Loucy (cell line): Measurements from ENCODE around the gene CD7.

ENCODE experiments used
- H2AFZ ChIP-seq: fragments of 200-600 bp; sonication (generic); 2 replicates; pipeline ENCODE4 v1.6.0; 2016; ENCODE audit warnings: antibody characterized with exemption, mild to moderate bottlenecking, low read length, moderate library complexity
- H3F3A ChIP-seq: fragments of 200-600 bp; 2 replicates; pipeline ENCODE4 v1.6.0; 2016; ENCODE audit warnings: antibody characterized with exemption, low read depth, mild to moderate bottlenecking
- H3K27me3 ChIP-seq: fragments of 200-600 bp; sonication (generic); 2 replicates; pipeline ENCODE4 v1.6.1; 2014; ENCODE audit warnings: low read length, mild to moderate bottlenecking; ENCODE audit not compliant: insufficient read depth, poor library complexity, severe bottlenecking
- H3K36me3 ChIP-seq: fragments of 200-600 bp; sonication (generic); 2 replicates; pipeline ENCODE4 v1.6.1; 2016; ENCODE audit warnings: low read length; ENCODE audit not compliant: insufficient read depth
- H3K4me1 ChIP-seq: fragments of 200-600 bp; sonication (generic); 2 replicates; pipeline ENCODE4 v1.5.1; 2014; ENCODE audit warnings: low read length, mild to moderate bottlenecking; ENCODE audit not compliant: insufficient read depth, poor library complexity, severe bottlenecking
- H3K4me2 ChIP-seq: fragments of 200-600 bp; sonication (generic); 2 replicates; pipeline ENCODE4 v1.6.0; 2014; ENCODE audit warnings: antibody characterized with exemption, low read length, low read depth, mild to moderate bottlenecking; ENCODE audit not compliant: poor library complexity, severe bottlenecking
- H3K4me3 ChIP-seq: fragments of 200-600 bp; sonication (generic); 2 replicates; pipeline ENCODE4 v1.5.1; 2014; ENCODE audit warnings: low read length, mild to moderate bottlenecking, mixed read lengths; ENCODE audit not compliant: poor library complexity, severe bottlenecking
- H3K79me2 ChIP-seq: fragments of 200-600 bp; sonication (generic); 2 replicates; pipeline ENCODE4 v1.6.1; 2014; ENCODE audit warnings: low read length; ENCODE audit not compliant: insufficient read depth
- H3K9ac ChIP-seq: fragments of 200-600 bp; sonication (generic); 2 replicates; pipeline ENCODE4 v1.6.0; 2014; ENCODE audit warnings: mild to moderate bottlenecking, low read depth, low read length, moderate library complexity; ENCODE audit not compliant: poor library complexity, severe bottlenecking
- H3K9me2 ChIP-seq: fragments of 200-600 bp; sonication (generic); replicated peaks from 2 replicates; pipeline ENCODE4 v1.6.1; 2016; ENCODE audit warnings: low read depth, low read length, mixed read lengths
- H3K9me3 ChIP-seq: fragments of 200-600 bp; sonication (generic); 2 replicates; pipeline ENCODE4 v1.6.1; 2014; ENCODE audit warnings: mild to moderate bottlenecking, antibody characterized with exemption, low read length, low read depth; ENCODE audit not compliant: insufficient read depth
- H4K20me1 ChIP-seq: fragments of 200-600 bp; sonication (generic); 2 replicates; pipeline ENCODE4 v1.6.0; 2014; ENCODE audit warnings: antibody characterized with exemption, low read length, mild to moderate bottlenecking; ENCODE audit not compliant: insufficient read depth, poor library complexity, severe bottlenecking
- EZH2phosphoT487 ChIP-seq: fragments of 200-600 bp; IDR thresholded peaks from 2 replicates; pipeline ENCODE4 v1.6.1; 2018; ENCODE audit warnings: antibody characterized with exemption, mild to moderate bottlenecking, moderate library complexity, borderline replicate concordance
- TF ChIP-seq, protein P1 (sequence below): fragments of 200-600 bp; sonication (generic); conservative IDR thresholded peaks from 2 replicates; pipeline ENCODE4 v1.5.1; 2014; ENCODE audit warnings: mild to moderate bottlenecking, antibody characterized with exemption, low read length

Gene CD7

DNA sequence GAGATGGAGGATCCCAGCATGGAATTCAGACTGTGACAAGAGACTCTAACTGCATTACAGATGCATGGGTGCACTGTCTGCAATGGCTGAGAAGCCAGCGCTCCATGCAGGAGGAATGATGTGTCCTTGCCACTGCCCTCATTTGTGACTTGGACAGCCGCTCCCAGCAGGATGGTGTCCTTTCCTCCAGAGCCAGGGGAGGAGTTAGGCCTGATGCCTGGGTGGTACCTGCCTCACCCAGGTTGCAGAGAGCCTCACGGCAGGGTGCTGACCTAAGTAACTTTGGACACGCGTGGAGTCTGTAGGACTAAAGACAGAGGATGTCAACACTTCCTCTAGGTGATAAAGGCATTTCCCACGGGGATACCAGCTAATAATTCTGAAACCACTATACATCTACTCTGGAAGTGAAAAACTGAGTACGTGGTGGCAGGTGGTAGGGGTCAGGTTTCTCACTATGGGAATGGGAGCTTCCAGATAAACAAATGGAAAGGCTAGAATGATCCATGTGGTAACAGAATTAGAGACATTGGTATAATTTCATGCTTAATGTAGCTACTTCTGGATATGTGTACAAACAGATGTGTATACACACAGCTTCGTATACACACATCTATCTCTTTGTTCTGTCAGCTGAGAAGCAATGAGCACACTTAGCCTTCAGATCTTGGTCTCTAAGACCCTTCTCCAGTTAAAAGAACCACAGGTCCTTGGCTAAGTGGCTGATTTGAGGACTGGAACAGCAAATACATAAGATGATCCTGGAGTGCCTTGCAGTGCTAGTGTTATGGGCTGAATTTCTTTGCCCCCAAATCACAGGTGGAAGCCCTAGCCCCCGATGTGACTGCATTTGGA lies 30.2 kb downstream of the CD7 start:
- no peaks in the 10 kb centered on the region for H3K27me3 ChIP-seq
- no peak overlapping the region for H3K4me3 ChIP-seq
- TF ChIP-seq, protein P1, sequence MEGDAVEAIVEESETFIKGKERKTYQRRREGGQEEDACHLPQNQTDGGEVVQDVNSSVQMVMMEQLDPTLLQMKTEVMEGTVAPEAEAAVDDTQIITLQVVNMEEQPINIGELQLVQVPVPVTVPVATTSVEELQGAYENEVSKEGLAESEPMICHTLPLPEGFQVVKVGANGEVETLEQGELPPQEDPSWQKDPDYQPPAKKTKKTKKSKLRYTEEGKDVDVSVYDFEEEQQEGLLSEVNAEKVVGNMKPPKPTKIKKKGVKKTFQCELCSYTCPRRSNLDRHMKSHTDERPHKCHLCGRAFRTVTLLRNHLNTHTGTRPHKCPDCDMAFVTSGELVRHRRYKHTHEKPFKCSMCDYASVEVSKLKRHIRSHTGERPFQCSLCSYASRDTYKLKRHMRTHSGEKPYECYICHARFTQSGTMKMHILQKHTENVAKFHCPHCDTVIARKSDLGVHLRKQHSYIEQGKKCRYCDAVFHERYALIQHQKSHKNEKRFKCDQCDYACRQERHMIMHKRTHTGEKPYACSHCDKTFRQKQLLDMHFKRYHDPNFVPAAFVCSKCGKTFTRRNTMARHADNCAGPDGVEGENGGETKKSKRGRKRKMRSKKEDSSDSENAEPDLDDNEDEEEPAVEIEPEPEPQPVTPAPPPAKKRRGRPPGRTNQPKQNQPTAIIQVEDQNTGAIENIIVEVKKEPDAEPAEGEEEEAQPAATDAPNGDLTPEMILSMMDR: no peak
- no peak for TF ChIP-seq EZH2phosphoT487
- peaks cover 19% of the 10 kb centered on the region for H3K4me1 ChIP-seq
- H2AFZ ChIP-seq: no peak overlapping the region
- no peaks in the 10 kb centered on the region for H4K20me1 ChIP-seq
- no peaks in the 10 kb centered on the region for H3F3A ChIP-seq
- no peaks in the 10 kb centered on the region for H3K36me3 ChIP-seq
- H3K4me2 ChIP-seq: no peak overlapping the region
- H3K79me2 ChIP-seq: peaks cover 7% of the 10 kb centered on the region; the same call in 1 of the 2 replicates
- no peak overlapping the region for H3K9ac ChIP-seq
- H3K9me2 ChIP-seq: no peaks in the 10 kb centered on the region
- no peaks in the 10 kb centered on the region for H3K9me3 ChIP-seq

DNA sequence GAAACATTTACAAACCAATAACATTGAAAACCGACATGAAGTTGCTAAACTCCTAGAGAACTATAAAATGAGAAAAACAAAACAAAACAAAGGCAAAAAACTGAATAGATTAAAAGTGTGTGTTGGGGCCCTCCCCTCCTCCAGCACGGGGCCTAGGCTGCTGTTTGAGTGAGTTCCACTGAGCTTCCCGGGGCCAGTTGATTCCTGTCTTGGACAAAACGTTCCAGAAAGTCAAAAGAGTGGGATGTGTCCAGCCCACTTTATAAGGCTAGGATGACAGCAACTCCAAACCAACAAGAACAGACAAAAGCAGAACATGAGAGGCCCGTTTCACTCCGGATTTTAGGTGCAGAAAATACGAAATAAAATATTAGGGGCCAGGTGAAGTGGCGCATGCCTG lies 32.3 kb downstream of the CD7 start:
- H3F3A ChIP-seq: no peaks in the 10 kb centered on the region
- no peak overlapping the region for H3K4me2 ChIP-seq
- H3K4me3 ChIP-seq: no peak overlapping the region
- H3K9me2 ChIP-seq: no peaks in the 10 kb centered on the region
- H3K36me3 ChIP-seq: no peaks in the 10 kb centered on the region
- no peaks in the 10 kb centered on the region for H4K20me1 ChIP-seq
- H3K9me3 ChIP-seq: no peaks in the 10 kb centered on the region
- TF ChIP-seq, protein P1: no peak
- no peak for TF ChIP-seq EZH2phosphoT487
- no peak overlapping the region for H2AFZ ChIP-seq
- H3K79me2 ChIP-seq: no peaks in the 10 kb centered on the region
- H3K9ac ChIP-seq: no peak overlapping the region
- H3K27me3 ChIP-seq: no peaks in the 10 kb centered on the region
- H3K4me1 ChIP-seq: peaks cover 21% of the 10 kb centered on the region

DNA sequence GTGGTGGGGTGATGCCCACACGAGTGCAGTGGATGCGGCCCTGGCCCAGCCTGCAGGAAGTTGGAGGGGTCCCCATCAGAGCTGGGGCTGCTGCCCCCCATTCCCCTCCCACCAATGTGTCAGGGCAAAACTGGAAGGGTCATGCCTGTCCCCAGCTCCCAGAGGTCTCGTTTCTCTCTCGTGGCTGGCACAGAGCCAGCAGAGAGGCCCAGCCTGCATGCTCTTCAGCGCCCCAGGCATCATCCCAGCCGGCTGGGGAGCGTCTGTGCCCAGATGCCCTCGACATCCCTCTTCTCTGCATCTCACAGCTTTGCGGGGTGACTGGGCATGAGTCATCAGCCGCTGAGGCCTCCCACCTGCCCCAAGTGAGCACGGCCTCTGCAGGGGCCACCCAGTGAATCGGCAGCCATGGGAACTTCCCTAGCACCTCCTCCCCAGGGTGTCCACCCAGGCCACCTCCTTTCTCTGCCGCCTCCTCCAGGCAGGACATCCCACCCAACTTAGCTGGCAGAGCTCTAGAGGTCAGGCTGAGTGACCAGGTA lies 34.1 kb downstream of the CD7 start:
- Histone ChIP-seq H4K20me1 (no peaks in the 10 kb centered on the region), H3K36me3 (no peaks in the 10 kb centered on the region), H3K9me2 (no peaks in the 10 kb centered on the region), H2AFZ (no peak overlapping the region), H3K9me3 (no peaks in the 10 kb centered on the region), H3K27me3 (no peaks in the 10 kb centered on the region), H3K9ac (no peak overlapping the region), H3K4me1 (peaks cover 20% of the 10 kb centered on the region), H3K4me3 (no peak overlapping the region), H3K4me2 (no peak overlapping the region), H3K79me2 (no peaks in the 10 kb centered on the region), H3F3A (no peaks in the 10 kb centered on the region)
- TF ChIP-seq, protein P1: no peak
- no peak for TF ChIP-seq EZH2phosphoT487
